T1000 (cell line): ENCODE results near the gene PRSS33.
A peak's percentile ranks its signal among the peaks of the same experiment; 100 is the strongest.

Source experiments
- DNase-seq: peaks from one replicate; lab custom pipeline; 2025; ENCODE audit warnings: mixed read lengths; lab: John Stamatoyannopoulos, UW

The PRSS33 gene

DNA sequence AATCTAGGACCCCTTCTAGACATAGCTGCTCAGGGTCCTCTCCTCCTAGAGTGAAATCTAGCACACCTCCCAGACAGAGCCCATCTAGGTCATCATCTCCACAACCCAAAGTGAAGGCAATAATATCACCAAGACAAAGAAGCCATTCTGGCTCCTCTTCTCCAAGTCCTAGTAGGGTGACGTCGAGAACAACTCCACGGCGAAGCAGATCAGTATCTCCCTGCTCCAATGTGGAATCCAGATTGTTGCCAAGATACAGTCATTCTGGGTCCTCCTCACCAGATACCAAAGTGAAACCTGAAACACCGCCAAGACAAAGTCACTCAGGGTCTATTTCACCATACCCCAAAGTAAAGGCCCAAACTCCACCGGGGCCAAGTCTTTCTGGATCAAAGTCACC is 24.2 kb downstream of the PRSS33 start:
- no peak for DNase-seq

DNA sequence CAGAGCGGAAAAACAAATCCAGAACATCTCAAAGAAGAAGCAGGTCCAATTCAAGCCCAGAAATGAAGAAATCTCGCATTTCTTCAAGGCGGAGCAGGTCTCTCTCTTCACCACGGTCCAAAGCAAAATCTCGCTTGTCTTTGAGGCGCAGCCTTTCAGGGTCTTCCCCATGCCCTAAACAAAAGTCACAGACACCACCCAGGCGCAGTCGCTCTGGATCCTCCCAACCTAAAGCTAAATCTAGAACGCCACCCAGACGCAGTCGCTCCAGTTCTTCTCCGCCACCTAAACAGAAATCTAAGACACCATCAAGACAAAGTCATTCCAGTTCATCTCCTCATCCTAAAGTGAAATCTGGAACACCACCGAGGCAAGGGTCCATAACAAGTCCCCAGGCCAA is 24.6 kb downstream of the PRSS33 start:
- no peak for DNase-seq

DNA sequence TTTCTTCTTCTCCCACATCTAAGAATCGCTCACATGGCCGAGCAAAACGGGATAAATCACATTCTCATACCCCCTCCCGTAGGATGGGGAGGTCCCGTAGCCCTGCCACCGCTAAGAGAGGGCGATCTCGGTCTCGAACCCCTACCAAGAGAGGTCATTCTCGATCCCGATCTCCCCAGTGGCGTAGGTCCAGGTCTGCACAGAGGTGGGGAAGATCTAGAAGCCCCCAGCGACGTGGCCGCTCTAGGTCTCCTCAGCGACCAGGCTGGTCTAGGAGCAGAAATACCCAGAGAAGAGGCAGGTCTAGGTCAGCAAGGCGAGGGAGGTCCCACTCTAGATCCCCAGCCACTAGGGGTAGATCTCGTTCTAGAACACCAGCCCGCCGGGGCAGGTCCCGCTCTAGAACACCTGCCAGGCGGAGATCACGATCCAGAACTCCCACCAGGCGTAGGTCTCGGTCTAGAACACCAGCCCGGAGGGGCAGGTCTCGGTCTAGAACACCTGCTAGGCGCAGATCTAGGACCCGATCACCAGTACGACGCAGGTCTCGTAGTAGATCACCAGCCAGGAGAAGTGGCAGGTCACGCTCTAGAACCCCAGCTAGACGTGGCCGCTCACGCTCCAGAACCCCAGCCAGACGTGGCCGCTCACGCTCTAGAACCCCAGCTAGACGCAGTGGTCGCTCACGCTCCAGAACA is 25.3 kb downstream of the PRSS33 start:
- DNase-seq = no peak

DNA sequence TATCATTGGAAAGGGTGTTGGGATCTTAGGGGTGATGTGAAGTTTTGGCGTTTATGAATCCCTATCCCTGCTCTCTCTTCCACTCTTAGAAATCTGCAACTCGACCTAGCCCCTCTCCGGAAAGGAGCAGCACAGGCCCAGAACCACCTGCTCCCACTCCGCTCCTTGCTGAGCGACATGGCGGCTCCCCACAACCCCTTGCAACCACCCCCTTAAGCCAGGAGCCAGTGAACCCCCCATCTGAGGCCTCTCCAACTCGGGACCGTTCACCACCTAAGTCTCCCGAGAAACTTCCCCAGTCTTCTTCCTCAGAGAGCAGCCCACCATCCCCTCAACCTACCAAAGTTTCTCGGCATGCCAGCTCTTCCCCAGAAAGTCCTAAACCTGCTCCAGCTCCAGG is 25.9 kb downstream of the PRSS33 start:
- no peak for DNase-seq

DNA sequence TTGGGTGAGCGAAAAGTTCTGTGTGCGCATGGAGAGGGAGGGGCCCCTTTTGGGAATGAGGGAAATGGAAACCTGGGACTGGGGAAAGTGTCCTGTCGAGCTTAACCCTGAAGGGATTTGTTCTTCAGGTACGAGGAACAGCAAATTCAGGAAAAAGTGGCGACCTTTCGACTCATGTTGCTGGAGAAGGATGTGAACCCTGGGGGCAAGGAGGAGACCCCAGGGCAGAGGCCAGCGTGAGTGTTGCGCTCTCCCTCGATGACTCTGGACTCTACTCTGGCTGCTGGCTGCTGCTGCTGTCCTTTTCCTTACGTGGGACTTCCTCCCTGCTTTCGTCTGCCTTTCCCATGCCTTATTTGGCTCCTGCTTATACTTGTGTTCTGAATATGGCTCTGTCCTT is 30.0 kb downstream of the PRSS33 start:
- no peak for DNase-seq

DNA sequence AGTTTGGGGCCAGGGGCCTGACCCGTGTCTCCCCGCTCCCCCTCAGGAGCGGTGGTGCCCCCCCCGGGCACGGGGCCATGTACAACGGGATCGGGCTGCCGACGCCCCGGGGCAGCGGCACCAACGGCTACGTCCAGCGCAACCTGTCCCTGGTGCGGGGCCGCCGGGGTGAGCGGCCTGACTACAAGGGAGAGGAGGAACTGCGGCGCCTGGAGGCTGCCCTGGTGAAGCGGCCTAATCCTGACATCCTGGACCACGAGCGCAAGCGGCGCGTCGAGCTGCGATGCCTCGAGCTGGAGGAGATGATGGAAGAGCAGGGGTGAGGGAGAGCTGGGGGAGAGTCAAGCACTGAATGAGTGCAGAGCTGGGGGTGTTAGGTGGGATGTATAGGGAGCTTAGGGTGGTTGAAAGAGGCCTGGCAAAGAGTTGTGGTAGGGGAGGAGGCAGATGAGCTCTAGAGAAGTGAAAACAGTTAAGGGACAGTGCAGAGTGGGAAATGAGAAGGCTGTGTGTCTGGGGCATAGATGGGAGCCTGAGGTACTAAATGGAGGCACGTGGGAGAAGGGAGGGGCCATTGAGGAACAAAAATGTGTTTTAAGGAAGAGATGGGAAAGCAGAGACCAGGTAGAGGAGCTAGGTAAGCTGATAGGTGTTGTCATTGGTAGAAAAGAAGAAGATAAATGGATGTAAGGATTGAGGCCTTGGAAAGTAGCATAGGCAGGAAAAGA is 30.9 kb downstream of the PRSS33 start:
- no peak for DNase-seq

DNA sequence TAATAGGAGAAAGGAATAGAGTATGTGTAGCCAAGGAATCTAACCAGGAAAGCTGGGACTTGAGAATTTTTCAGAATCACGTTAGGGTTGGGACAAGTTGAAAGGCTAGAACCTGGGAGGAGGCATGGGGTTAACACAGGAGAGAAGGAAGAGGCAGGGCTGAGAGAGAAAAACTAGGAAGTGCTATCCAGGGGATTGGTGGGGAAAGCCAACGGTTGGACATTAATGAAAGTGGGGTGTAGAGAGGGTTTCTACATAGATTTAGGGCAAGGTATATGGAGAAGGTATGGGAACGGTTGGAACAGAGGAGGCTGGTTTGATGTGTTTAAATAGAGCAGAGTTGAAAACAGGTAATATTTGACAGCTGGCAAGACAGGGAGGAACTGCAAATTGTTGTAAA is 32.2 kb downstream of the PRSS33 start:
- no peak for DNase-seq

DNA sequence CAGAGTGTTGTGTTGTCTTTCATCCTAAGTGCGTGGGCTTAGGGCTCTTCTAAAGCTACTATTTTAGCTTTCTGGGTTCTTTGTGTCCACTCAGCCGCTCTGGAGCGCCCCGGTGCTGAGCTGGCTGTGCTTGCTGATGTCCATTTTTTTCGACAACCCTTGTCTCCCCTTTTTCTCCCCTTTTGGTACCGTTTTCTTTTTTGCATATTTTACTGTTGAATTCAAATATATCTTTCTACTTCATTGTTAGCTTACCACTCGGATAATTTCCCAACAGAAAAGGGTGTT is 33.7 kb downstream of the PRSS33 start:
- DNase-seq = no peak

DNA sequence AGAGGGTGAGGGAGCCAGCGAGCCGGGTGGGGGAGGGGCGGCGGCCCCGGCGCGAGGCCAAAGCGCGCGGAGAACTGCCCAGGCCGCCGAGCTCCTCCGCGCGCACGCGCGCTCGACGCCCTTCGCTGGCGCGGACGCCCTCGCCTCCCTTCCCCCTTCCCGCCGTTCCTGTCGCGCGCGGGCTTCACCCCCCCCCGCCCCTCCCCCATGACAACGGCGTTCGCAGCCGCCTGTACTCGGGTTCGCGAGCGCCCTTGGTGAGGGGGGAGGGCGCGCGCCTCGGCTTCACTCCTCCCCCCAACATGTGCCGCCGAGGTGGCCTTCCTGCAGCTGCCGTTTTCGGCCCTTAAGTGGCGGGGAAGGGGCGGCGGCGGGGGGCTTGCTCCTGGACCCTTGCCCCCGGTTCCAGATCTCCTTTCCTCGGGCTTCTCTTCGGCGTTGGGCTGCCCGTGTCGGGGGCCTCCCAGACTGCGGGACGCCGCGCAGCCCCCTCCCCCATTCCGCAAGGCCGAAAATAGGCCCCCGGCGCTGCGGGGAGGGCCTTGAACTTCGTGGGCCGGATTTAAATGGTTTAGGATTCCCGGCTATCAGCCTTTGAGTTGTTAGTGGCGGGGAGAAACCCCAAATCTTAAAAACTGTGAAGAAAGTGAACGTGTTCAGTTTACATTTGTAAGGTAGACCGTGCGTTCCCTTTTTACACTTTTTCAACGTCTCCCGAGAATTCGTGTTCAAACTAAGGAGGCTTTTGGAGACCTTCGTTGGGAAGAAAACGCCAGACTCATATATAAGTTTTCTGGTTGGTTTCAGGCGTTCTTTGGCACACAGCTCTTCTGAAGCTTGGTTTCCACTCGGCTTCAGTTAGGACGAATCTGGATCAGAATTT is 34.3 kb downstream of the PRSS33 start:
- DNase-seq = peak; percentile 87

DNA sequence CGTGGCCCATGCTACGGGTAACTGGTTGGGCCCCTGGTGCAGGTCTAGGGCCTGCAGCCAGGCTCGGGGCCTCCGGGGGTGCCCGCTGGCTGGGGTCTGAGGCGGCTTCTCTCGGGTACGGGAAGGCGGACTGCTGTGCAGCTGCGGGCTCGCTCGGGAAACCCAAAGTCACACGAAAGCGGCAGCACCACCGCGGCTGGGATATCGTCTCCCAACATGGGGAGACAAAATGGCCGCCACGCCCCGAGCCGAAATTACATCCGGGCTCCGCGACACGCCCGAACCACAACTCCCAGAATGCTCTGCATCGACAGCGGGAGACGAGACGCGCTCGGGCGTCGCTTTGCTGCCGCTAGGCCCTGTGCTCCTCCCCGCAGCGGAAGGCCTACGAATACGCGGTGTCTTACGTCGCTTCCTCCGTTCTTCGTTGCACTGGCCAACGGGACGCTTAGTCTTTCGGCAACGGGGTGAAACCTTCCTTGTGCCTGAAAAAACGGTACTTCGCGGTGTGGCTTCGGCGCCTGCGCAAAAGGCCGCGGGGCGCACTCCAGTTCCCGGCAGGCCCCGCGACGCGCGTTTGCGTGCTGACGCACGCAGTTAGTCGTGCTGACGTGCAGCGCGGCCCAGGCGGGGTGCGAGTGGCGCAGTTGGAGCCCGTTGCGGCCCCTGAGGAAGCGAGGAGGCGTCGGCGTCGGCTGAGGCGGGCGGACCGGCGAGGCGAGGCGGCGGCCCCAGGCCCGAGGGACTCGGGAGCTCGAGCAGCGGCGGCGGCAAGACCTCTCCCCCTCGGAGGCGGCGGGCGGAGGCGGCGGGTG is 35.1 kb downstream of the PRSS33 start, which contains the start of gene SRRM2:
Gene SRRM2 (plus strand): TSS at position 604 of the 815 bp plus-strand sequence. CDS start 3,727 bp downstream, outside the sequence.
- DNase-seq = peak; percentile 92

DNA sequence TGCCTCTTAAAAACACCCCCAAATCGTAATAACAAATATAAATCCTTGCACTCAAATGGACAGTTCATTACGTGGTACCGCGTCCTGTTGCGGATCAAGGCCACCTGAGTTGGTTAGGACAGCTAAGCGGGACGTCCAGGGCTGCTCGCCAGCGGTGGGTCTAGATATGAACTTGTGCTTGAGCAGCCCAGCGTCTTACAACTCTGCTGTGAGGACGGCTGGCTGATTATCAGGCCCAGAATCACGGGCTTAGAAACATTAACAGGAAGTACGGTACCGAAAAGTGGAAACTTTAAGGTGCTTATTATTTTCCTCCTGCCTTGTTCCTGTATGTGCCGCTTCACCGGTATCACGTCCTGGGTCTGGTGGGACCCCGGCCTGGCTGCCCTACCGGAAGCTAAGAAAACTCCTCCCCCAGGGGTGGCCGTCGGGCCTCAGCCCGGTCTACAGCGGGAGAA is 35.8 kb downstream of the PRSS33 start:
- DNase-seq = no peak

DNA sequence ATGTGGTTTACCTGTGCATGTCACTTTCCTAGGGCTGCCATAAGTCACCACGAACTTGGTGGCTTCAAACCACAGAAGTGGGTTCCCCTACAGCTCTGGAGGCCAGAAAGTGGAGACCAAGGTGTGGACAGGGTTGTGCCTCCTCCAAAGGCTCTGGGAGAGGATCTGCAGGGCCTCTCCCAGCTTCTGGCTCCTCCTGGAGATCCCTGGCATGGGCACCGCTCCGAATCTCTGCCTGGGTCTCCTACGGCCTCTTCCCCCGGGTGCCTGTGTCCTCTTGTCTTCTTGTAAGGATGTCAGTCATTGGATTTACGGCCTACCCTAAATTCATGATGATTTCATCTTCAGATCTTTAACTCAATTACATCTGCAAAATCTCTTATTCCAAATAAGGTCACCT is 37.4 kb downstream of the PRSS33 start:
- DNase-seq = no peak

DNA sequence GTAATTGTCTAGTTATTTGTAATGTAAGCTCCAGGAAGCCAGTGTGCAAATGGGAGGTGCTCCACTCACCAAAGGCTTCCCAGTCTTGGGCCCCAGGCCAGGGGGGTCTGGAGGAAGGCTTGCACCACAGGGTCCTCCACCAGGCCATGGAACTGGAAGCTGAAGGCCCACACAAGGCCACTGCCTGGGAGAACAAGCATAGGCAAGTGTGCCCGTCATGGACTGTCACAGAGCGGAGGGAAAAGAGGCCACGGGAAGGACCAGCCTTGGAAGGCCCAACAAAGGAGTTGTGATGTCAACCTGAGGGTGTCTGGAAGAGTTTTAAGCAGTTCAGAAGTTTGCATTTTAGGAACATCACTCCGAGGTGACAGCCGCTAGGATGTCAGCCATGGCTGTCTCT is 37.9 kb downstream of the PRSS33 start:
- DNase-seq = no peak

DNA sequence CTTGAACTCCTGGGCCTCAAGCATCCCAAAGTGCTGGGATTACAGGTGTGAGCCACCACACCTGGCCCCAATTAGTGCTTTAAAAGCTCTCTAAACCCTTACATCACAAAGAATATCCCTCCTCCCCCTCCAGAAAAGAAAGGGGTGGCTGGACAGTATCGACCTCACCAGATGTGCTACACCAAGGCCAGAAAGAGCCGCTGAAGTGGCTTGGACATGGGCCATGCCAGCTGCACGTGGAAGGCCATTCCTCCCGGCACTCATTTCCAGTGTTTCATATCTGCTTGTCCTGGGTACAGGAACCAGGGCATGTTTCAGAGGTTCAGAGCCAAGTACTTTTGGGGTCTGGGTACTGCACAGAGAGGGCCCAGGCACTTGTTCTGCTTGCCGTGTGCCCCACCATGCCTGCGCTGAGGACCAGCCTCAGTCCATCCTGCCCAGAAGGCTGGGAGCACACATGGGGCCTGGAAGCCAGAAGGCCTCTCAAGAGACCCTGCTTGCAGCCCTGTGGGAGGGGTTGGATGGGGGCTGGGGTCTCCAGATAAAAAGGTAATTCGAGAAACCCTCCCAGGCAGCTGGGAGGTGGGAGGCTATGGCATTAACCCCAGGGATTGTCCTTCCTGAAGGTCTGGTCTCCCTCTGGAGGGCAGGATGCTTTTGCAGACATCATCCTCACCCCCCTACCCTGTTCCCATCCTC is 38.5 kb downstream of the PRSS33 start:
- DNase-seq = no peak

DNA sequence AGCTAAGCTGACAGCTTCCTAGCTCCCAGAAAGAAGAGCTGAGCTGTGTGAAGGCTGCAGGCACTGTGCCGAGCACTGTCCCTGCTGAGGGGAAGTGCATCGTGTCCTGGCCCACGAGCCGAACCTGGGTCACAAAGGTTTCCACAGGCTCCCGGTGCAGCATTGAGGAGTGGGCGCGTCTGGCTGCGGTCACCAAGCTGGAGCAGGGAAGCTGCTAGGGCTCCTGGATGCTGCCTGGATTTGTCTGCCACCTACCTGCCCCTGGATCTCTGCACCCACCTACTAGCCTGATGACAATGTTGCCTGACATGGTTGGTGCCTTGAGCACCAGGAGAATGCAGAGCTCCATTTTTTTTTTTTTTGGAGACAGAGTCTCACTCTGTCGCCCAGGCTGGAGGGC is 41.4 kb downstream of the PRSS33 start:
- no peak for DNase-seq

DNA sequence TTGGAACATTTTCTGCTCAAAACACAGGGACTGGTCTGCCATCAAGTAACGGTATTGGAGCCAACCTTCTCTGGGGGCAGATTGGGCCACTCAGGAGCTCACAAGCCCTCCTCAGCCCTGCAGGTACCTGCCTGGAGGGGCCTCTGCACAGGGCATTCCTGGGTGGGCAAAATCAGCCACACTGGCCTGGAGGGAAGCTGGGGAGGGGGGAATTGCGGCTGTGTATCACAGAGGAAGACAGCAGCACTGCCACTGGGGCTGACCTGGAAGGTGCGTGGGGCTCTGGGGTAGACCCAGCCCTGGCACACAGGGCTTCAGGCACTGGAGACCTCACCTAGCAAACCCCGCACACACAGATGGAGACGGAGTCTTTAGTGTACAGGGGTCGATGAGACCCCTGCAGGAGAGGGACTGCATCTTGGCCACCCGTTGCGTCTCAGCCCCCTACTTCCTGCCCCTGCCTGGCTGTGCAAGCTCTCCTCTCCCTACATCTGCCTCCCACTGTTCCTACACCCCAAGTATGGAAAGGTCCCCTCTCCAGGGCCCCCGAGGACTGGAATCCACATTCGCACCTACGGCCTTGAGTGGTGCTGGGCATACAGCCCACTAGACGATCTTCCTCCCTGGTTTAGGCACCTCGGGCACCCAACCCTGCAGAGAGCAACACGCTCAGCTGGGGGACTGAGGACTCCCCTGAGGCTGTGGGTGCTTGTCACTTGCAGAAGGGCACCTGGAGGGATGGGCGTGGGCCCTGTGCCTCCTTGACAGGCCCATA is 42.1 kb downstream of the PRSS33 start:
- DNase-seq = no peak

DNA sequence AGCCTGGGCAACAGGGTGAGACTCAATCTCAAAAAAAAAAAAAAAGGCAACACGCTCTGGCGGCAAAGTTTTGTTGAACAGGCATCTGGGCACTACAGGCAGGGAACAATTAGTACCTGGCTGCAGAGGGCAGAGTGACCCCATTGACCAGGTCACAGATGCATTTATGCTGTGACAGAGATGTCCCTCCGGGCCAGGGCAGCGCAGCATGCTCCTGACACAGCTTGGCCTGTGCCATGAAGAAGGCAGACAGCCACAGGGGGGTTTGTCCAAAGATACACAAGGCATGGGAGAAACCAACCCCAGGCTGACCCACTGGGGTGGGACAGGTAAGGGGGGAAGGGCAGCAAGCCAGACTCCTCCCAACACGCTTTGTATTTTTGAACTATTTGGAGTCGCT is 42.6 kb downstream of the PRSS33 start:
- DNase-seq = no peak

DNA sequence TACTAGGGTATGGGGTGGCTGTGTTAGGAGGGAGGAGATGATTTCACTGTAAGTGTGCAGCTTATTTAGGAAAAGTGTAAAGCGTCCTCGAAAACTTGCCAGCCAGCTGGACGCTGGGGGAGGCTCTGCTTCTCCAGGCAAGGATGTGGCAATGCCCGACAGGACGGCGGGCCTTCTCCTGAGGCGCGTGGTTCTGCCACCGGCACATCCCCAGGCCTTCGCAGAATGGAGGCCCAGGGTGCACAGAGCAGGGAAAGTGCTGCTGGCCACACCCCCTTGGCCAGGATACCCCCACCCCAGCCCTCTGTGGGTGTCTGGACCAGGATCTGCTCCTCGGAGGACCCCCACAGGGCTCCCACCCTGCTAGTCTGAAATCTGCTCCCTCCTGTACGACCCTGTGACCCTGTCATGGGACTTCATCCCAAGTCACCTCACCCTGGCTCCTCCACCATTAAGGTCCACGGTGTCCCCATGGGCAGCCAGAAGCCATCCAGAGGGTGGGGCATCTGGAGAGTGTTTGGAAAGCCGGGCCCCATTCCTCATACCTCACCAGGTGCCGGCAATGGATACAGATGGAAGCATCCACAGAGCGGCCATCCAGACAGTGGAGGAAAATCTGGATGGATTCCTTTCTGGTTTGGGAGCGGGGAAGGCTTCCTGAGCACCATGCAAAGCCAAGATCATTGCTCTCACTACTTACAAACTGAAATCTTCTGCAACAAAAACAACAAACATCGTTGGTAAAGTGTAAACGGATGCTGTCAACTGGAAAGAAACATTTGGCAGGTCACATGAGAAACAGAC is 44.2 kb downstream of the PRSS33 start:
- no peak for DNase-seq

DNA sequence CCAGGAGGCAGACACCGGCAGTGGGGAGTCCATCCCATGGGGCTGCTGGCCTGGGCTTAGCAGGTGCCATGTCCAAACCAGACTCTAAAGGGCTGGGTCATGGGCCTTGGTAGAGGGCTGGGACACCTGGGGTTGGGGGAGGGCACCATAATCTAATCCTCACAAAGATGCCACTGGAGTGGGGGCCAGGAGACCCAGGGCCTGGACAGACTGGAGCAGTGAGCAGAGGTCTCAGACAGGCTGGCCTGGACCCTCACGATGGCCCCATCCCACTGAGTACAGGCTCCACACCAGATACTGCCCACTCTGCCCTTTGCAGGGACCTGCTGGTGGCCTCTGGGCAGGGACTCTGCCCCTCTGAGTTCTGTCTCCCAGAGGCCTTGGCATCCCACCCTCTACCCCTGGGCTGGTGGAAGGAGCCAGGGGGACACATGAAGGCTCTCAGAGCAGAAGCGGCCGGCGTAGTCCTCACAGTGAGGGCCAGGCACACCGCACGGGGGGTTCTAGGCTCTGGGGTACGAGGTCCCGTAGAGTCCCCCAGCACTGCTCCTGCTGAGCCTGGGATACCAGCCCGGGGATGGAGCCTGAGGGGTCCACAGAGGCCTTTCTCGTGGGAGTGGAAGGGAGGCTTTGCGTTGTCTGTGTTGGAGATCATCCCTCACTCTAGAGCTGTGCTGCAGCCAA is 44.9 kb downstream of the PRSS33 start:
- DNase-seq = no peak
